Measurements from ENCODE around the gene CMKLR1. TPM values are rescaled to one million over a fixed set of nuclear protein-coding genes. Genes with fewer than 3 reads are reported as not detected.

Gene CMKLR1
- total RNA-seq, 1 experiment from 2014 or later = 0.15 TPM

GRCh38 chr12:108322998-108323397 is 16.1 kb downstream of the CMKLR1 start (continued):
- TF ChIP-seq REST (IDR thresholded peaks at IDR 0.05; ENCODE audit: low read depth) (no peak), ATF3 (IDR thresholded peaks at IDR 0.05) (no peak), POLR2AphosphoS5 (IDR thresholded peaks at IDR 0.05; ENCODE audit: low read depth, low read length) (no peak), FOSL1 (IDR thresholded peaks at IDR 0.05; ENCODE audit: low read depth) (no peak), SIN3A (IDR thresholded peaks at IDR 0.05; ENCODE audit: low read depth) (no peak)

- Histone ChIP-seq H2AFZ (ENCODE audit: low read depth, low read length, poor library complexity, severe bottlenecking) (no peak overlapping the region), H3K4me1 (ENCODE audit: control insufficient read depth in 1 of 2, insufficient read depth in 2 of 2, low read length in 2 of 2) (no peaks in the 10 kb centered on the region), H3K79me2 (ENCODE audit: insufficient read depth, low read length) (no peaks in the 10 kb centered on the region), H3K9me3 (ENCODE audit: control insufficient read depth in 1 of 2, insufficient read depth in 1 of 2, low read depth in 1 of 2, low read length in 2 of 2) (no peaks in the 10 kb centered on the region), H4K20me1 (ENCODE audit: insufficient read depth) (no peaks in the 10 kb centered on the region), H3K9me2 (ENCODE audit: insufficient read depth) (no peaks in the 10 kb centered on the region), H3K4me2 (ENCODE audit: low read length) (no peak overlapping the region), H3K9ac (ENCODE audit: low read length) (no peak overlapping the region), H3K36me3 (ENCODE audit: control insufficient read depth in 1 of 2, insufficient read depth in 2 of 2, low read length in 2 of 2) (no peaks in the 10 kb centered on the region), H3K4me3 (replicated peaks in 1 of 2; ENCODE audit: low read depth in 1 of 2, low read length in 2 of 2) (no peak overlapping the region), H3K27me3 (ENCODE audit: insufficient read depth, low read length) (peaks cover 44% of the 10 kb centered on the region), H3K27ac (ENCODE audit: low read depth, low read length) (no peak overlapping the region)
- intact Hi-C loops (cut with micrococcal nuclease) = no loop called here
- DNase-seq (ENCODE audit: low read depth, low spot score) (no peak), ATAC-seq (0 out of 2 replicates have a peak, but pooled peaks have one; percentile 18)
- RAD21 ChIA-PET (ENCODE audit: low non-redundant PET in 1 of 2, low total read pairs in 2 of 2, uncharacterized antibody in 2 of 2, unreplicated experiment in 2 of 2) = no interaction called here
- no TSS peak for BruUV-seq (replicated peaks)
- no peak for TF ChIP-seq CBX3 (IDR thresholded peaks at IDR 0.05; ENCODE audit: low read depth)
- TF ChIP-seq EGR1 (IDR thresholded peaks at IDR 0.05; ENCODE audit: low read depth) = no peak
- no peak for TF ChIP-seq ZFX (IDR thresholded peaks at IDR 0.05)
- no peak for TF ChIP-seq MAX (IDR thresholded peaks at IDR 0.05)
- no peak for TF ChIP-seq ELF1 (IDR thresholded peaks at IDR 0.05; ENCODE audit: borderline replicate concordance, low read depth)
- no peak for TF ChIP-seq SP1 (IDR thresholded peaks at IDR 0.05; ENCODE audit: low read depth)
- TF ChIP-seq POLR2AphosphoS5 (IDR thresholded peaks at IDR 0.05; ENCODE audit: low read depth, low read length) = no peak
- no peak for TF ChIP-seq CEBPB (IDR thresholded peaks at IDR 0.05; ENCODE audit: low read depth)
- no peak for TF ChIP-seq TCF7L2 (IDR thresholded peaks at IDR 0.05; ENCODE audit: borderline replicate concordance, extremely low read depth, insufficient read depth, insufficient read length)
- no peak for TF ChIP-seq ZBTB33 (IDR thresholded peaks at IDR 0.05; ENCODE audit: extremely low read depth, insufficient replicate concordance, low read length)
- TF ChIP-seq SIN3A (IDR thresholded peaks at IDR 0.05; ENCODE audit: low read depth) = no peak
- no peak for TF ChIP-seq EZH2phosphoT487 (IDR thresholded peaks at IDR 0.05; ENCODE audit: borderline replicate concordance)
- CTCF ChIA-PET = no interaction called here
- POLR2A ChIA-PET = no interaction called here
Measured at GRCh38 chr12:108321688-108322087, 17.4 kb downstream of the CMKLR1 start.
